Measurements from ENCODE around the gene PCSK1N. TPM values are rescaled to one million over a fixed set of nuclear protein-coding genes. Genes with fewer than 3 reads are reported as not detected.
"Not testable (repeated sequence)": the region's sequence is repeated elsewhere in the genome, so short reads cannot be mapped to it uniquely, and the experiment has no call there.

Gene PCSK1N
- polyA plus RNA-seq, 4 donors = 6.0 to 20.2 (median 11.3) TPM

- no peak for DNase-seq (ENCODE audit: low read depth in 4 of 4, low spot score in 3 of 4)
Observed at GRCh38 chrX:48824066-48824465, 11.3 kb downstream of the PCSK1N start.

- DNase-seq (ENCODE audit: low read depth in 4 of 4, low spot score in 3 of 4) = no peak
Observed at GRCh38 chrX:48823053-48823452, 12.4 kb downstream of the PCSK1N start.

- DNase-seq (ENCODE audit: low read depth in 4 of 4, low spot score in 3 of 4) = not testable (repeated sequence)
Observed at GRCh38 chrX:48819394-48819793, 16.0 kb downstream of the PCSK1N start.

GRCh38 chrX:48818866-48819265, 16.5 kb downstream of the PCSK1N start:
- no peak for DNase-seq (ENCODE audit: low read depth in 4 of 4, low spot score in 3 of 4)

GRCh38 chrX:48818098-48818497, 17.3 kb downstream of the PCSK1N start:
- DNase-seq (ENCODE audit: low read depth in 4 of 4, low spot score in 3 of 4) = no peak

- DNase-seq (ENCODE audit: low read depth in 4 of 4, low spot score in 3 of 4) = no peak
Observed at GRCh38 chrX:48816014-48816810, 19.2 kb downstream of the PCSK1N start.

- DNase-seq (ENCODE audit: low read depth in 4 of 4, low spot score in 3 of 4) = no peak
Observed at GRCh38 chrX:48815266-48815665, 20.1 kb downstream of the PCSK1N start.

GRCh38 chrX:48814722-48815121, 20.7 kb downstream of the PCSK1N start:
- DNase-seq (ENCODE audit: low read depth in 4 of 4, low spot score in 3 of 4) = no peak

GRCh38 chrX:48813644-48814043, 21.8 kb downstream of the PCSK1N start:
- DNase-seq (ENCODE audit: low read depth in 4 of 4, low spot score in 3 of 4) = no peak

GRCh38 chrX:48806081-48806480, 29.3 kb downstream of the PCSK1N start:
- no peak for DNase-seq (ENCODE audit: low read depth in 4 of 4, low spot score in 3 of 4)

- DNase-seq (ENCODE audit: low read depth in 4 of 4, low spot score in 3 of 4) = no peak
Observed at GRCh38 chrX:48802905-48803200, 32.6 kb downstream of the PCSK1N start.

GRCh38 chrX:48802089-48802904, 33.1 kb downstream of the PCSK1N start:
- DNase-seq (ENCODE audit: low read depth in 4 of 4, low spot score in 3 of 4) = peak; percentile 43 to 58 (median 55)

- peak; percentile 83 to 94 (median 90) for DNase-seq (ENCODE audit: low read depth in 4 of 4, low spot score in 3 of 4)
Observed at GRCh38 chrX:48801280-48802088, 33.9 kb downstream of the PCSK1N start, which contains the start of gene HDAC6. TSS of gene HDAC6 (plus strand) at chrX:48802067. CDS start at chrX:48802693, 626 bp downstream.

- peak in 2 of 4 donors; percentile 4 to 8 for DNase-seq (ENCODE audit: low read depth in 4 of 4, low spot score in 3 of 4)
Observed at GRCh38 chrX:48800574-48801279, 34.7 kb downstream of the PCSK1N start.

GRCh38 chrX:48798318-48798717, 37.1 kb downstream of the PCSK1N start:
- no peak for DNase-seq (ENCODE audit: low read depth in 4 of 4, low spot score in 3 of 4)

- DNase-seq (ENCODE audit: low read depth in 4 of 4, low spot score in 3 of 4) = no peak
Observed at GRCh38 chrX:48794911-48795515, 40.4 kb downstream of the PCSK1N start.

- DNase-seq (ENCODE audit: low read depth in 4 of 4, low spot score in 3 of 4) = no peak
Observed at GRCh38 chrX:48794340-48794910, 41.0 kb downstream of the PCSK1N start.

- DNase-seq (ENCODE audit: low read depth in 4 of 4, low spot score in 3 of 4) = no peak
Observed at GRCh38 chrX:48793935-48794334, 41.5 kb downstream of the PCSK1N start.

GRCh38 chrX:48792219-48792618, 43.2 kb downstream of the PCSK1N start:
- no peak for DNase-seq (ENCODE audit: low read depth in 4 of 4, low spot score in 3 of 4)
